ENCODE results near the gene ZNF366. TPM values are rescaled to one million over a fixed set of nuclear protein-coding genes. Genes with fewer than 3 reads are reported as not detected.

ZNF366 gene
- total and polyA plus RNA-seq, 2 of the 13 experiments (the other 11 are each of a cell fraction or from before 2014, with no cell fraction given): not detected

- no peak for ATAC-seq
These were observed 30.9 kb downstream of the ZNF366 start for GRCh38 chr5:72476275-72476674.

More at GRCh38 chr5:72476275-72476674, 30.9 kb downstream of the ZNF366 start:
- CTCF ChIA-PET (ENCODE audit: low intra/inter-chr PET ratio, low total read pairs): no interaction called here
- no peaks in the 10 kb centered on the region for H3K79me2 ChIP-seq (ENCODE audit: insufficient read depth, low read length)
- in situ Hi-C loops (cut with HindIII; ENCODE audit: extremely low pct_ligation_motif_present, low pct_unique_long_range_greater_than_20kb): no loop called here
- POLR2A ChIA-PET: no interaction called here
- H3K4me1 ChIP-seq (ENCODE audit: insufficient read depth, low read length): no peaks in the 10 kb centered on the region
- TF ChIP-seq ZNF570 (CRISPR knock-in tag; IDR thresholded peaks at IDR 0.05; ENCODE audit: borderline replicate concordance): no peak
- TF ChIP-seq PRDM10 (CRISPR knock-in tag; IDR thresholded peaks at IDR 0.05; ENCODE audit: low read depth): no peak
- no peak for TF ChIP-seq CCAR2 (optimal IDR thresholded peaks at IDR 0.05; ENCODE audit: low read depth, low read length)
- TF ChIP-seq POLR2G (IDR thresholded peaks at IDR 0.05; ENCODE audit: low read depth, low read length): no peak
- TF ChIP-seq CBFB (CRISPR knock-in tag; IDR thresholded peaks at IDR 0.05): no peak
- no peak for TF ChIP-seq GATAD1 (CRISPR knock-in tag; IDR thresholded peaks at IDR 0.05)
- TF ChIP-seq ZNF484 (CRISPR knock-in tag; IDR thresholded peaks at IDR 0.05; ENCODE audit: borderline replicate concordance, low read depth): no peak
- TF ChIP-seq ZNF513 (CRISPR knock-in tag; conservative IDR thresholded peaks at IDR 0.05): no peak
- TF ChIP-seq SP2 (CRISPR knock-in tag; IDR thresholded peaks at IDR 0.05): no peak
- TF ChIP-seq NR2C2 (CRISPR knock-in tag; IDR thresholded peaks at IDR 0.05; ENCODE audit: borderline replicate concordance): no peak
- no peak for TF ChIP-seq KLF12 (CRISPR knock-in tag; IDR thresholded peaks at IDR 0.05; ENCODE audit: borderline replicate concordance)
- TF ChIP-seq SMARCC2 (IDR thresholded peaks at IDR 0.05): no peak
- no peak for TF ChIP-seq SOX13 (IDR thresholded peaks at IDR 0.05)
- TF ChIP-seq SOX13 (CRISPR knock-in tag; conservative IDR thresholded peaks at IDR 0.05 in 1 of 2, IDR thresholded peaks at IDR 0.05 in 1 of 2): no peak
- TF ChIP-seq KLF6 (CRISPR knock-in tag; IDR thresholded peaks at IDR 0.05): no peak
- TF ChIP-seq ZBTB20 (CRISPR knock-in tag; IDR thresholded peaks at IDR 0.05; ENCODE audit: borderline replicate concordance, low read depth): no peak
- TF ChIP-seq SMARCE1 (IDR thresholded peaks at IDR 0.05; ENCODE audit: borderline replicate concordance): no peak
- no peak for TF ChIP-seq YEATS2 (CRISPR knock-in tag; IDR thresholded peaks at IDR 0.05; ENCODE audit: borderline replicate concordance)
- TF ChIP-seq ZNF614 (CRISPR knock-in tag; IDR thresholded peaks at IDR 0.05; ENCODE audit: borderline replicate concordance): no peak
- DNase-seq (ENCODE audit: low spot score) (no peak), FAIRE-seq (no peak)
- intact Hi-C loops (cut with micrococcal nuclease; ENCODE audit: unreplicated experiment): no loop called here
- H3K36me3 ChIP-seq (replicated peaks in 1 of 2; ENCODE audit: control insufficient read depth in 1 of 2, insufficient read depth in 2 of 2, low read length in 2 of 2): no peaks in the 10 kb centered on the region
- H3K27me3 ChIP-seq (ENCODE audit: control insufficient read depth in 1 of 2, insufficient read depth in 2 of 2, low read length in 2 of 2): peaks cover 0 to 4% of the 10 kb centered on the region in 2 experiments; a peak in 1 of 5 replicates
- no peaks in the 10 kb centered on the region for H4K20me1 ChIP-seq (ENCODE audit: insufficient read depth, low read length)
- no peak overlapping the region for H2AFZ ChIP-seq (ENCODE audit: low read length)
- H3K4me3 ChIP-seq (replicated peaks in 1 of 3; ENCODE audit: insufficient read depth in 1 of 3, low read depth in 2 of 3, low read length in 3 of 3): no peak overlapping the region
- WGBS (ENCODE audit: low lambda C conversion rate): 8% methylated on average over 2 of the region's 2 CpGs
- no peak overlapping the region for H3K4me2 ChIP-seq (ENCODE audit: low read depth, low read length)
- no peaks in the 10 kb centered on the region for H3K9me3 ChIP-seq (ENCODE audit: low read length)
- no TSS peak for BruUV-seq (replicated peaks)
- H3K27ac ChIP-seq (ENCODE audit: extremely low read length, insufficient read depth, low read length): no peak overlapping the region
- H3K9ac ChIP-seq (ENCODE audit: insufficient read depth, low read depth, low read length): no peak overlapping the region

Measured in HepG2 (cell line).